ENCODE results near the gene FUOM. TPM values are rescaled to one million over a fixed set of nuclear protein-coding genes. Genes with fewer than 3 reads are reported as not detected.
"Not testable (repeated sequence)": the region's sequence is repeated elsewhere in the genome, so short reads cannot be mapped to it uniquely, and the experiment has no call there.

The FUOM gene
- total and polyA plus RNA-seq, 2 of the 4 experiments (the other 2 are of a cell fraction) = 26.3 to 52.8 TPM

DNA sequence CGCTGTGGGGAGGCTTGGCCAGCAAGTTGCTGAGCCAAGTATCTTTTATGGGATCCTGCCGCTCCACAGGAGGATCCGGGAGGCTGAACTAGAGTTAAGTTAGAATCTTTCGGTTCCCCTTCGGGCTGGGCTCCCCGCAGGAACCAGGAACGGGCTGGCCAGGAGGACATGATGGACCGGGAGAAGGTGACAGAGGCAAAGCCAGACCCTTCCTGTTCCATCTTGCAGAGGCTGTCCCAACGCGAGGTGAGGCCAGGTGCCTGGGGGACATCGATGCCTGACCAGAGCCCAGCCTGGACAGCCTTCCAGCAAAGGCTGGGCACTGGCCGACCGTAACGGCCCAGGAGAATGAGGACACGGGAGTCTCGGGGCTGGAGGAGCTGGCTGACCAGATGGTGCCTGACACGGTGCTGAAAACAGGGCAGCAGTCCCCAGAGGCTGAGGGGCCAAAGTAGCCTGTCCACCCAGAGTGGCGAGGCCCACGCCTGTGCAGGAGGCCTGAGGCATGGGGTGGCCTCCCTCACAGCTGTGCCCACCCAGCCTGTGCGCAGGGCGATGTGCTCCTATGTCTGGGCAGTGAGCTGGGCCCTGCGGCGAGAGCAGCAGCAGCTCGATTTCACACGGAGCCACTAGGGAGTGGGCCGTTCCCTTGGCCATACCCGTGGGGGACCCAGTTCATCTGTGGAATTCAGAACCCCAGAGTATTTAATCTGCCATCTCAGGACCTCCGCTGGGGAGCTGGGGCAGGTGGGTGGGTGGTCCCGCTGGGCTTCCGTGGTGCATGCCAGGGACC is 19.4 kb upstream of the FUOM start (continued):
- TF ChIP-seq NFE2L2 (IDR thresholded peaks at IDR 0.05; ENCODE audit: low read depth, low read length) = no peak
- TF ChIP-seq RAD21 (IDR thresholded peaks at IDR 0.05; ENCODE audit: low read length) = no peak

DNA sequence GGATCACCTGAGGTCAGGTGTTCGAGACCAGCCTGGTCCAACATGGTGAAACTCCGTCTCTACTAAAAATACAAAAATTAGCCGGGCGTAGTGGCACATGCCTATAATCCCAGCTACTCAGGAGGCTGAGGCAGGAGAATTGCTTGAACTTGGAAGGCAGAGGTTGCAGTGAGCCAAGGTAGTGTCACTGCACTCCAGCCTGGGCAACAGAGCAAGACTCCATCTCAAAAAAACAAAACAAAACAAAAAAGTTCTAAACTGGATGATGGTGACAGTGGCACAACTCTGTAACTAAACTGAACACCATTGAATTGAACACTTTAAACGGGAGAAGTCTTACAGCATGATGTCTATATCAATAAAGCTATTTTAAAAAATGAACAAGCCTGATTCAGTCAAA is 18.4 kb upstream of the FUOM start:
- dilution Hi-C loops (cut with HindIII; ENCODE audit: low sequenced_read_pairs, unreplicated experiment); H3K4ac ChIP-seq (ENCODE audit: low read depth, low read length); H4K20me1 ChIP-seq (ENCODE audit: insufficient read depth, low read length); H3K9me3 ChIP-seq (ENCODE audit: control insufficient read depth, insufficient read depth, low read length); H2BK15ac ChIP-seq (ENCODE audit: low read depth, low read length); H3K27ac ChIP-seq (ENCODE audit: insufficient read depth, low read length); H3K9ac ChIP-seq (ENCODE audit: low read depth, low read length); H4K8ac ChIP-seq (ENCODE audit: low read depth in 2 of 2, low read length in 2 of 2); H4K91ac ChIP-seq (ENCODE audit: insufficient read depth, low read depth, low read length); H2AK9ac ChIP-seq (replicated peaks; ENCODE audit: low read depth, low read length, poor library complexity); H3K27me3 ChIP-seq (ENCODE audit: control insufficient read depth, insufficient read depth, low read length); H2BK5ac ChIP-seq (ENCODE audit: low read depth, low read length, poor library complexity, severe bottlenecking); H3K23ac ChIP-seq (ENCODE audit: low read depth, low read length); BruUV-seq (replicated peaks); H3K18ac ChIP-seq (ENCODE audit: low read depth, low read length); CTCF ChIA-PET; H3K9me1 ChIP-seq (ENCODE audit: insufficient read depth, low read length); H3K14ac ChIP-seq (replicated peaks; ENCODE audit: low read depth, low read length); H2AFZ ChIP-seq (replicated peaks; ENCODE audit: low read length, poor library complexity); POLR2A ChIA-PET (ENCODE audit: unreplicated experiment); H4K5ac ChIP-seq (ENCODE audit: low read depth, low read length); H2BK120ac ChIP-seq (ENCODE audit: low read depth, low read length); H3K4me3 ChIP-seq (ENCODE audit: insufficient read depth, low read depth, low read length); H3K36me3 ChIP-seq (ENCODE audit: control insufficient read depth, insufficient read depth, low read length); H2BK20ac ChIP-seq (ENCODE audit: low read depth, low read length); H3K4me1 ChIP-seq (ENCODE audit: control insufficient read depth, insufficient read depth, low read length); H3K4me2 ChIP-seq (ENCODE audit: low read depth, low read length); DNase-seq; in situ Hi-C loops (cut with MboI; ENCODE audit: low sequenced_read_pairs); H3K56ac ChIP-seq (ENCODE audit: extremely low read depth, insufficient read depth, low read length); ATAC-seq (ENCODE audit: low read depth); H2AK5ac ChIP-seq (ENCODE audit: low read depth, low read length): not testable (repeated sequence)
- no CpG with 5 or more reads among the region's 5 CpGs for WGBS, 2 experiments (ENCODE audit: extremely low coverage in 2 of 2, insufficient read length in 1 of 2)
- peaks cover 6 to 22% of the 10 kb centered on the region in 2 experiments; a peak in 3 of 4 replicates for H3K79me1 ChIP-seq (ENCODE audit: low read depth in 1 of 2, low read length in 2 of 2)
- intact Hi-C loops (cut with micrococcal nuclease) = loop anchor here (10.0 kb wide), 1 partner anchor 51 kb away; no protein-coding TSS in a partner anchor
